ENCODE measurements around the gene CD55.

DNA sequence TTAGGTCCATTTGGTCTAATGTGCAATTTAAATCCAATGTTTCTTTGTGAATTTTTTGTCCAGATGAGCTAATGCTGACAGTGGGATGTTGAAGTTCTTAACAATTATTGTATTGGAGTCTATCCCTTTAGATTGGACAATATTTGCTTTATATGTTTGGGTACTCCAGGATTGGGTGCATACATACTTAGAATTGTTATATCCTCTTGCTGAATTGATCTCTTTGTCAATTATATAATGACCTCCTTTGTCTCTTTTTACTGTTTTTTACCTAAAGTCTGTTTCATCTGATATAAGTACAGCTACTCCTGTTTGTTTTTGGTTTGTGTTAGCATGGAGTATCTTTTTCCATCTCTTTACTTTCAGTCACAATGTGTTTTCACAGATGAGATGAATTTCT is 22.2 kb downstream of the CD55 start:
- TF ChIP-seq POLR2A (IDR thresholded peaks at IDR 0.05): no peak
- TF ChIP-seq, protein P1, sequence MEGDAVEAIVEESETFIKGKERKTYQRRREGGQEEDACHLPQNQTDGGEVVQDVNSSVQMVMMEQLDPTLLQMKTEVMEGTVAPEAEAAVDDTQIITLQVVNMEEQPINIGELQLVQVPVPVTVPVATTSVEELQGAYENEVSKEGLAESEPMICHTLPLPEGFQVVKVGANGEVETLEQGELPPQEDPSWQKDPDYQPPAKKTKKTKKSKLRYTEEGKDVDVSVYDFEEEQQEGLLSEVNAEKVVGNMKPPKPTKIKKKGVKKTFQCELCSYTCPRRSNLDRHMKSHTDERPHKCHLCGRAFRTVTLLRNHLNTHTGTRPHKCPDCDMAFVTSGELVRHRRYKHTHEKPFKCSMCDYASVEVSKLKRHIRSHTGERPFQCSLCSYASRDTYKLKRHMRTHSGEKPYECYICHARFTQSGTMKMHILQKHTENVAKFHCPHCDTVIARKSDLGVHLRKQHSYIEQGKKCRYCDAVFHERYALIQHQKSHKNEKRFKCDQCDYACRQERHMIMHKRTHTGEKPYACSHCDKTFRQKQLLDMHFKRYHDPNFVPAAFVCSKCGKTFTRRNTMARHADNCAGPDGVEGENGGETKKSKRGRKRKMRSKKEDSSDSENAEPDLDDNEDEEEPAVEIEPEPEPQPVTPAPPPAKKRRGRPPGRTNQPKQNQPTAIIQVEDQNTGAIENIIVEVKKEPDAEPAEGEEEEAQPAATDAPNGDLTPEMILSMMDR (IDR thresholded peaks at IDR 0.05): no peak

All from adrenal gland (tissue), 5 donors.